GM12878 (cell line): ENCODE data around the gene USF3. TPM values are rescaled to one million over a fixed set of nuclear protein-coding genes. Genes with fewer than 3 reads are reported as not detected.

Experiments
- ATAC-seq: fragments of 200-7000 bp; cut with Tn5 transposase; 3 replicates; pipeline ENCODE4 v1.9.1; 2020; ENCODE audit warnings: mild to moderate bottlenecking, moderate library complexity
- BruUV-seq: library from RNA; stranded (reverse); fragments of 400-500 nt; replicated peaks from 2 replicates; lab custom pipeline; 2021; lab: Mats Ljungman, UMichigan
- CTCF ChIA-PET: fragments of 300-600 bp; sonication (Branson Sonifier 250); formaldehyde crosslinking; extraction: SDS; loops from one replicate; lab custom pipeline; 2021; ENCODE audit warnings: inconsistent platforms; lab: Yijun Ruan, JAX
- POLR2A ChIA-PET: fragments of 350-600 bp; formaldehyde crosslinking; extraction: SDS; loops from one replicate; lab custom pipeline; 2021; ENCODE audit warnings: inconsistent platforms; lab: Charles Lee
- RAD21 ChIA-PET: fragments of 300-600 bp; sonication (Branson Sonifier 250); formaldehyde crosslinking; loops from one replicate; lab custom pipeline; 2023; ENCODE audit warnings: antibody characterized with exemption; ENCODE audit not compliant: unreplicated experiment; lab: Charles Lee
- SMC1A ChIA-PET: fragments of 300-600 bp; sonication (Branson Sonifier 250); formaldehyde crosslinking; loops from one replicate; lab custom pipeline; 2023; ENCODE audit not compliant: unreplicated experiment, uncharacterized antibody; lab: Charles Lee
- DNase-seq: peaks from one replicate; pipeline ENCODE4 v3.0.0-alpha.2; 2011; ENCODE audit warnings: low read depth, low spot score
- FAIRE-seq: peaks from 3 replicates; lab custom pipeline; 2011; peaks lifted over from hg19 to GRCh38; lab: Jason Lieb, UNC
- H2AFZ ChIP-seq: 2 replicates; pipeline ENCODE4 v1.6.0; 2011; ENCODE audit warnings: low read depth, low read length, control low read depth; ENCODE audit not compliant: control insufficient read depth
- H3K27ac ChIP-seq: 2 replicates; pipeline ENCODE4 v1.5.1; 2011; ENCODE audit warnings: control low read depth; ENCODE audit not compliant: control insufficient read depth, insufficient read depth
- H3K27me3 ChIP-seq, 2 experiments: replicated peaks in 1 of 2; 2 replicates each; pipeline versions ENCODE4 v1.6.0 to v1.6.1; 2011; ENCODE audit warnings: low read length in 1 of 2; ENCODE audit not compliant: control insufficient read depth in 2 of 2, insufficient read depth in 2 of 2
- H3K36me3 ChIP-seq, 2 experiments: 2 replicates each; pipeline ENCODE4 v1.5.1; 2011; ENCODE audit warnings: low read length in 1 of 2; ENCODE audit not compliant: control insufficient read depth in 2 of 2, insufficient read depth in 2 of 2
- H3K4me1 ChIP-seq: 2 replicates; pipeline ENCODE4 v1.6.1; 2011; ENCODE audit warnings: mild to moderate bottlenecking, low read length, moderate library complexity, mixed read lengths; ENCODE audit not compliant: control insufficient read depth, insufficient read depth
- H3K4me2 ChIP-seq: 2 replicates; pipeline ENCODE4 v1.6.0; 2011; ENCODE audit warnings: control low read depth; ENCODE audit not compliant: control insufficient read depth, insufficient read depth
- H3K4me3 ChIP-seq: fragments of 200-600 bp; sonication (generic); 2 replicates; pipeline ENCODE4 v1.5.1; 2016
- H3K79me2 ChIP-seq: 2 replicates; pipeline ENCODE4 v1.6.0; 2011; ENCODE audit warnings: low read length; ENCODE audit not compliant: control insufficient read depth, insufficient read depth
- H3K9ac ChIP-seq: 2 replicates; pipeline ENCODE4 v1.8.0; 2011; ENCODE audit warnings: low read length, control low read depth, mixed read lengths; ENCODE audit not compliant: control insufficient read depth, insufficient read depth
- H3K9me3 ChIP-seq: replicated peaks from 3 replicates; pipeline ENCODE4 v1.5.1; 2011; ENCODE audit warnings: mild to moderate bottlenecking, low read length; ENCODE audit not compliant: control insufficient read depth, insufficient read depth
- H4K20me1 ChIP-seq: 2 replicates; pipeline ENCODE4 v1.6.0; 2011; ENCODE audit not compliant: control insufficient read depth, insufficient read depth
- POLR2A ChIP-seq: IDR thresholded peaks from 2 replicates; pipeline ENCODE4 v1.6.1; 2011; ENCODE audit warnings: low read depth, mild to moderate bottlenecking, low read length
- SKIL ChIP-seq: fragments of 450-650 bp; IDR thresholded peaks from 2 replicates; pipeline ENCODE4 v1.6.1; 2017; ENCODE audit warnings: mild to moderate bottlenecking, low read depth, inconsistent platforms; ENCODE audit not compliant: poor library complexity, severe bottlenecking
- ZBTB33 ChIP-seq: fragments of 450-650 bp; IDR thresholded peaks from 2 replicates; pipeline ENCODE4 v1.6.1; 2017; ENCODE audit warnings: mild to moderate bottlenecking
- WGBS: methylation state at CpG from one replicate; pipeline ENCODE4 v1.1.6; 2016; ENCODE audit warnings: low lambda C conversion rate; ENCODE audit not compliant: insufficient replicate concordance, insufficient coverage; ENCODE audit errors: missing lambda C conversion rate; 5-methylcytosine and 5-hydroxymethylcytosine counted together
- in situ Hi-C: fragments of 300-500 bp; cut with MboI; formaldehyde crosslinking; loops from 9 replicates; pipeline ENCODE4 v1.14.3; 2018; ENCODE audit warnings: mixed read lengths
- intact Hi-C: fragments of 100-400 bp; cut with micrococcal nuclease; formaldehyde crosslinking; loops from one replicate; pipeline ENCODE4 v1.14.2; 2022; ENCODE audit not compliant: unreplicated experiment
- polyA plus RNA-seq, 11 experiments: library from polyadenylated mRNA; depleted of rRNA in 4 of 11; unstranded in 6 of 11; stranded (reverse) in 5 of 11; fragments of >200 nt; fragmentation: Nextera tagmentation in 4 of 11; fragmentation: Illumina TruSeq in 1 of 11; extraction: Ambion mirVana in 4 of 11; extraction: Trizol in 1 of 11; gene quantifications; 1 replicate in 1 of 11; 2 replicates in 10 of 11; pipeline versions ENCODE4 v1.2.1 to v1.2.3, GENCODE V29; 2011 to 2016; ENCODE audit warnings: inconsistent platforms in 2 of 11, missing spikeins in 2 of 11, low read depth in 1 of 11
- total RNA-seq, 4 experiments: library from RNA; depleted of rRNA in 3 of 4; stranded (reverse); fragments of >200 nt in 3 of 4; fragmentation: Illumina TruSeq in 1 of 4; extraction: Trizol in 1 of 4; gene quantifications; 2 replicates each; pipeline versions ENCODE4 v1.2.1 to v1.2.3, GENCODE V29; 2013 to 2021

USF3 gene
- total and polyA plus RNA-seq, 10 of the 15 experiments (the other 5 are each of a cell fraction or from before 2014, with no cell fraction given): 3.1 to 15.9 (median 7.8) TPM

- TF ChIP-seq ZBTB33: no peak
Observed at GRCh38 chr3:113719294-113719693, 22.9 kb upstream of the USF3 start (continued).

- no peak for FAIRE-seq
- intact Hi-C loops: no loop called here
Observed at GRCh38 chr3:113717818-113718217, 21.4 kb upstream of the USF3 start.

More at GRCh38 chr3:113717818-113718217, 21.4 kb upstream of the USF3 start:
- no peaks in the 10 kb centered on the region for H3K27me3 ChIP-seq
- H3K4me1 ChIP-seq: no peaks in the 10 kb centered on the region
- no peaks in the 10 kb centered on the region for H4K20me1 ChIP-seq
- H3K4me2 ChIP-seq: no peak overlapping the region
- H3K27ac ChIP-seq: no peak overlapping the region
- SMC1A ChIA-PET: interaction anchor here (0.6 to 1.4 kb wide), 2 partner anchors 195 to 358 kb away, joined by 3 read pairs; no protein-coding TSS in a partner anchor
- in situ Hi-C loops: no loop called here
- RAD21 ChIA-PET: no interaction called here
- ATAC-seq: no peak
- no peak for DNase-seq
- 97% methylated on average over 3 of the region's 3 CpGs for WGBS
- H2AFZ ChIP-seq: no peak overlapping the region
- no peaks in the 10 kb centered on the region for H3K9me3 ChIP-seq
- CTCF ChIA-PET: no interaction called here
- TF ChIP-seq POLR2A (peak; percentile 46; the same call in 1 of the 2 replicates), SKIL (no peak)
- no peak overlapping the region for H3K9ac ChIP-seq
- no TSS peak for BruUV-seq
- peaks cover 2 to 15% of the 10 kb centered on the region in 2 experiments; a peak in 2 of 4 replicates for H3K36me3 ChIP-seq
- no peaks in the 10 kb centered on the region for H3K79me2 ChIP-seq
- POLR2A ChIA-PET: no interaction called here
- no peak overlapping the region for H3K4me3 ChIP-seq
